ENCODE measurements around the gene RPL12.

GRCh38 chr9:127402401-127403090 is 48.7 kb downstream of the RPL12 start:
- TF ChIP-seq ZNF324 (CRISPR knock-in tag; IDR thresholded peaks at IDR 0.05): no peak
- TF ChIP-seq, protein P1, sequence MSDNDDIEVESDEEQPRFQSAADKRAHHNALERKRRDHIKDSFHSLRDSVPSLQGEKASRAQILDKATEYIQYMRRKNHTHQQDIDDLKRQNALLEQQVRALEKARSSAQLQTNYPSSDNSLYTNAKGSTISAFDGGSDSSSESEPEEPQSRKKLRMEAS (CRISPR knock-in tag; IDR thresholded peaks at IDR 0.05): no peak
- no peak for TF ChIP-seq ZNF232 (CRISPR knock-in tag; IDR thresholded peaks at IDR 0.05)
- no peak for TF ChIP-seq CEBPB (tag; IDR thresholded peaks at IDR 0.05)
- no peak for TF ChIP-seq ZNF586 (CRISPR knock-in tag; conservative IDR thresholded peaks at IDR 0.05)
- no peak for TF ChIP-seq CREB1 (IDR thresholded peaks at IDR 0.05)
- no peak for TF ChIP-seq CREB1 (CRISPR knock-in tag; IDR thresholded peaks at IDR 0.05)
- TF ChIP-seq BRD4 (IDR thresholded peaks at IDR 0.05): no peak
- TF ChIP-seq ZBTB1 (CRISPR knock-in tag; IDR thresholded peaks at IDR 0.05; ENCODE audit: borderline replicate concordance, low read depth): no peak
- no peak for TF ChIP-seq ZEB2 (IDR thresholded peaks at IDR 0.05)

All from K562 (cell line).